ENCODE measurements around the gene AFTPH. TPM values are rescaled to one million over a fixed set of nuclear protein-coding genes. Genes with fewer than 3 reads are reported as not detected.

Gene AFTPH
- polyA plus RNA-seq, 3 donors = 22.3 to 28.6 (median 28.4) TPM

DNA sequence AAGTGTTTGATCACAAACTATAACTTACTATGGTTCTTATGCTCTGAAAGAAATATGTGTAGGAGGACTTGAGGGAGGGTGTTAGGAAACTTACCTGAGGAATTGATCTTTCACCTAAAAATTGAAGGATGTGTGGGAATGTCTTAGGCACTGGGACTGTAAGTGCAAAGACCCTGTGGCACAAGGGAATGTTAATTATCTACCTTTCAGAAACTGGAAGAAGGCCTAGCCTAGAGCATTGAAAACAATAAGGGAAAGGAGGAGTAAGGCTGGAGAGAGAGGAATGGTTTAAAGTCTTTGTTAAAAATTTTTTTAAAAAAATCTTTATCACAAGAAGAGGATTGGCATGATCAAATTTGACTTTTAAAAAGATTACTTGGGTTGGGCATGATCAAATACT lies 7.9 kb downstream of the AFTPH start:
- peaks cover 10 to 19% of the 10 kb centered on the region in 2 donors for H3K36me3 Mint-ChIP-seq
- peaks cover 100% of the 10 kb centered on the region for H3K79me2 ChIP-seq (ENCODE audit: insufficient read depth, low read length)
- no peaks in the 10 kb centered on the region for H3K36me3 ChIP-seq (replicated peaks in 1 of 2; ENCODE audit: control insufficient read depth in 1 of 2, insufficient read depth in 2 of 2, low read length in 2 of 2)
- no peak overlapping the region for H3K9ac ChIP-seq (ENCODE audit: insufficient read depth, low read length, poor library complexity, severe bottlenecking)
- peaks cover 19 to 37% of the 10 kb centered on the region in 2 donors for H3K4me1 ChIP-seq (ENCODE audit: control insufficient read depth in 1 of 2, insufficient read depth in 2 of 2, low read length in 2 of 2)
- H3K27ac ChIP-seq (ENCODE audit: low read depth in 1 of 2, low read length in 2 of 2) = peak overlapping the region in 1 of 2 donors; percentile 53
- H3K9me3 ChIP-seq (replicated peaks in 1 of 2; ENCODE audit: control insufficient read depth in 1 of 2, insufficient read depth in 1 of 2, low read length in 2 of 2) = no peaks in the 10 kb centered on the region
- DNase-seq = no peak
- peaks cover 50% of the 10 kb centered on the region for H3K4me1 Mint-ChIP-seq
- H3K27me3 ChIP-seq (ENCODE audit: control insufficient read depth in 2 of 2, insufficient read depth in 2 of 2, low read length in 2 of 2) = no peaks in the 10 kb centered on the region
- intact Hi-C loops (cut with micrococcal nuclease) = no loop called here
- TF ChIP-seq, protein P1, sequence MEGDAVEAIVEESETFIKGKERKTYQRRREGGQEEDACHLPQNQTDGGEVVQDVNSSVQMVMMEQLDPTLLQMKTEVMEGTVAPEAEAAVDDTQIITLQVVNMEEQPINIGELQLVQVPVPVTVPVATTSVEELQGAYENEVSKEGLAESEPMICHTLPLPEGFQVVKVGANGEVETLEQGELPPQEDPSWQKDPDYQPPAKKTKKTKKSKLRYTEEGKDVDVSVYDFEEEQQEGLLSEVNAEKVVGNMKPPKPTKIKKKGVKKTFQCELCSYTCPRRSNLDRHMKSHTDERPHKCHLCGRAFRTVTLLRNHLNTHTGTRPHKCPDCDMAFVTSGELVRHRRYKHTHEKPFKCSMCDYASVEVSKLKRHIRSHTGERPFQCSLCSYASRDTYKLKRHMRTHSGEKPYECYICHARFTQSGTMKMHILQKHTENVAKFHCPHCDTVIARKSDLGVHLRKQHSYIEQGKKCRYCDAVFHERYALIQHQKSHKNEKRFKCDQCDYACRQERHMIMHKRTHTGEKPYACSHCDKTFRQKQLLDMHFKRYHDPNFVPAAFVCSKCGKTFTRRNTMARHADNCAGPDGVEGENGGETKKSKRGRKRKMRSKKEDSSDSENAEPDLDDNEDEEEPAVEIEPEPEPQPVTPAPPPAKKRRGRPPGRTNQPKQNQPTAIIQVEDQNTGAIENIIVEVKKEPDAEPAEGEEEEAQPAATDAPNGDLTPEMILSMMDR (IDR thresholded peaks at IDR 0.05) = no peak
- peaks cover 0 to 2% (median 0%) of the 10 kb centered on the region in 7 donors for H3K9me3 Mint-ChIP-seq
- H4K20me1 ChIP-seq (ENCODE audit: insufficient read depth, low read length) = peaks cover 100% of the 10 kb centered on the region
- H3K4me3 Mint-ChIP-seq = no peak overlapping the region
- no peak overlapping the region for H2AFZ ChIP-seq (ENCODE audit: insufficient read depth, low read depth, low read length, poor library complexity, severe bottlenecking)
- peaks cover 0 to 1% (median 0%) of the 10 kb centered on the region in 3 donors for H3K27me3 Mint-ChIP-seq (ENCODE audit: low read depth in 3 of 3)
- H3K27ac Mint-ChIP-seq = peak overlapping the region in 5 of 7 donors; percentile 10 to 72 (median 41)
- H3K4me2 ChIP-seq (replicated peaks; ENCODE audit: extremely low read depth, low read length, poor library complexity, severe bottlenecking) = no peak overlapping the region
- H3K4me3 ChIP-seq (replicated peaks in 1 of 3; ENCODE audit: low read depth in 2 of 3, low read length in 3 of 3) = no peak overlapping the region

GRCh38 chr2:64533882-64534281 lies 9.8 kb downstream of the AFTPH start:
- H3K27ac ChIP-seq (ENCODE audit: low read depth in 1 of 2, low read length in 2 of 2) = peak overlapping the region in 1 of 2 donors; percentile 55
- TF ChIP-seq, protein P1 (IDR thresholded peaks at IDR 0.05) = no peak
- H3K9ac ChIP-seq (ENCODE audit: insufficient read depth, low read length, poor library complexity, severe bottlenecking) = no peak overlapping the region
- Mint-ChIP-seq H3K4me3 (no peak overlapping the region), H3K27ac (peak overlapping the region in 3 of 7 donors; percentile 19 to 58 (median 46)), H3K9me3 (no peaks in the 10 kb centered on the region), H3K36me3 (peaks cover 7 to 18% of the 10 kb centered on the region in 2 donors), H3K4me1 (peaks cover 40% of the 10 kb centered on the region), H3K27me3 (ENCODE audit: low read depth in 3 of 3) (no peaks in the 10 kb centered on the region)
- H3K4me1 ChIP-seq (ENCODE audit: control insufficient read depth in 1 of 2, insufficient read depth in 2 of 2, low read length in 2 of 2) = peaks cover 7 to 20% of the 10 kb centered on the region in 2 donors
- no peak overlapping the region for H3K4me3 ChIP-seq (replicated peaks in 1 of 3; ENCODE audit: low read depth in 2 of 3, low read length in 3 of 3)
- H2AFZ ChIP-seq (ENCODE audit: insufficient read depth, low read depth, low read length, poor library complexity, severe bottlenecking) = no peak overlapping the region
- no peaks in the 10 kb centered on the region for H3K36me3 ChIP-seq (replicated peaks in 1 of 2; ENCODE audit: control insufficient read depth in 1 of 2, insufficient read depth in 2 of 2, low read length in 2 of 2)
- H3K27me3 ChIP-seq (ENCODE audit: control insufficient read depth in 2 of 2, insufficient read depth in 2 of 2, low read length in 2 of 2) = no peaks in the 10 kb centered on the region
- peaks cover 100% of the 10 kb centered on the region for H3K79me2 ChIP-seq (ENCODE audit: insufficient read depth, low read length)
- intact Hi-C loops (cut with micrococcal nuclease) = no loop called here
- H3K4me2 ChIP-seq (replicated peaks; ENCODE audit: extremely low read depth, low read length, poor library complexity, severe bottlenecking) = peak overlapping the region; percentile 17
- H4K20me1 ChIP-seq (ENCODE audit: insufficient read depth, low read length) = peaks cover 100% of the 10 kb centered on the region
- no peaks in the 10 kb centered on the region for H3K9me3 ChIP-seq (replicated peaks in 1 of 2; ENCODE audit: control insufficient read depth in 1 of 2, insufficient read depth in 1 of 2, low read length in 2 of 2)
- DNase-seq = no peak
